OCI-LY1 (cell line): ENCODE measurements around the gene MED26.

ENCODE experiments used
- H2AFZ ChIP-seq: fragments of 200-600 bp; sonication (generic), shearing (Covaris generic); 2 replicates; pipeline ENCODE4 v1.6.0; 2014; ENCODE audit warnings: antibody characterized with exemption, mild to moderate bottlenecking, low read length
- H3F3A ChIP-seq: fragments of 200-600 bp; sonication (generic), shearing (Covaris generic); 2 replicates; pipeline ENCODE4 v1.6.0; 2014; ENCODE audit warnings: mild to moderate bottlenecking, antibody characterized with exemption, low read length, moderate library complexity; ENCODE audit not compliant: insufficient read depth
- H3K27ac ChIP-seq: fragments of 200-600 bp; sonication (generic); 2 replicates; pipeline ENCODE4 v1.5.1; 2014; ENCODE audit warnings: low read length, mixed run types, mild to moderate bottlenecking, low read depth; ENCODE audit not compliant: poor library complexity, severe bottlenecking
- H3K27me3 ChIP-seq: fragments of 200-600 bp; sonication (generic); 2 replicates; pipeline ENCODE4 v1.6.0; 2014; ENCODE audit warnings: antibody characterized with exemption, mild to moderate bottlenecking, low read length, moderate library complexity; ENCODE audit not compliant: insufficient read depth
- H3K36me3 ChIP-seq: fragments of 200-600 bp; sonication (generic); 2 replicates; pipeline ENCODE4 v1.6.1; 2014; ENCODE audit warnings: mild to moderate bottlenecking, antibody characterized with exemption, low read length, moderate library complexity, mixed read lengths; ENCODE audit not compliant: insufficient read depth
- H3K4me1 ChIP-seq: fragments of 200-600 bp; sonication (generic); 2 replicates; pipeline ENCODE4 v1.5.1; 2014; ENCODE audit warnings: mild to moderate bottlenecking, low read length, moderate library complexity; ENCODE audit not compliant: insufficient read depth, severe bottlenecking
- H3K4me2 ChIP-seq: fragments of 200-600 bp; sonication (generic), shearing (Covaris generic); 2 replicates; pipeline ENCODE4 v1.6.1; 2014; ENCODE audit warnings: low read length
- H3K4me3 ChIP-seq: fragments of 200-600 bp; sonication (generic); 2 replicates; pipeline ENCODE4 v1.5.1; 2014; ENCODE audit warnings: low read length, low read depth, mild to moderate bottlenecking, mixed read lengths; ENCODE audit not compliant: poor library complexity, severe bottlenecking
- H3K79me2 ChIP-seq: fragments of 200-600 bp; shearing (Covaris generic); 2 replicates; pipeline ENCODE4 v1.6.1; 2016; ENCODE audit warnings: mixed run types, low read length, mixed read lengths; ENCODE audit not compliant: insufficient read depth
- H3K9ac ChIP-seq: fragments of 200-600 bp; sonication (generic), shearing (Covaris generic); 2 replicates; pipeline ENCODE4 v1.6.1; 2014; ENCODE audit warnings: mild to moderate bottlenecking, low read length, mixed read lengths
- H3K9me2 ChIP-seq: fragments of 200-600 bp; sonication (generic), shearing (Covaris generic); 2 replicates; pipeline ENCODE4 v1.6.1; 2014; ENCODE audit warnings: low read depth, mild to moderate bottlenecking, low read length, mixed read lengths
- H3K9me3 ChIP-seq: fragments of 200-600 bp; shearing (Covaris generic); 2 replicates; pipeline ENCODE4 v1.6.1; 2014; ENCODE audit warnings: low read length, mixed read lengths
- H4K20me1 ChIP-seq: fragments of 200-600 bp; sonication (generic), shearing (Covaris generic); 2 replicates; pipeline ENCODE4 v1.6.0; 2016; ENCODE audit warnings: mild to moderate bottlenecking, low read length; ENCODE audit not compliant: insufficient read depth
- EZH2 ChIP-seq: fragments of 200-600 bp; sonication (generic), shearing (Covaris generic); IDR thresholded peaks from 2 replicates; pipeline ENCODE4 v1.8.0; 2017; ENCODE audit warnings: borderline replicate concordance, mixed run types, mild to moderate bottlenecking, antibody characterized with exemption, low read length, moderate library complexity, mixed read lengths
- TF ChIP-seq, protein P1 (sequence below): fragments of 200-600 bp; sonication (generic), shearing (Covaris generic); IDR thresholded peaks from 2 replicates; pipeline ENCODE4 v1.5.1; 2017; ENCODE audit warnings: mild to moderate bottlenecking, antibody characterized with exemption, low read length, moderate library complexity, mixed read lengths

Gene MED26

DNA sequence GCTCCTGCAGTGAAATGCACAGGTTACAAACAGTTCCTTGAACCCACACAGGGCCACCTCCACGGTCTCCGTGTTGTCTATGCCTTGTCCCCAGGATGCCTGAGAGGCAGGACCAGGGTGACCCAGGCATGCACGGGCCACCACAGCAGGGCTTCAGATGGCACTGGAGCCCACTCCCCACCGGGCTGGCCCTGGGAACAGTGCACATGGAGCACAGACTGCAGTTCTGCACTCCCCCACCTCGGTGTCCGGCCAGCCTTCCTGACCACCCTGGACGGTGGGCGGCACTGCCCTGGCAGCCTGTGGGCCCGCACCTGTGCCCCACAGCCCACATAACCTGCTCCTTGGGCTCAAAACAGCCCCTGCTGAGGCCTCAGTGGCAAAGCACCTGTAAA is 41.5 kb downstream of the MED26 start:
- Histone ChIP-seq H3F3A (no peaks in the 10 kb centered on the region; the same call in 1 of the 2 replicates), H3K27ac (peak overlapping the region; percentile 100), H3K79me2 (peaks cover 26% of the 10 kb centered on the region), H3K4me2 (peak overlapping the region; percentile 72), H3K36me3 (no peaks in the 10 kb centered on the region), H4K20me1 (no peaks in the 10 kb centered on the region), H3K27me3 (no peaks in the 10 kb centered on the region), H3K4me1 (peaks cover 99% of the 10 kb centered on the region), H2AFZ (no peak overlapping the region), H3K9me3 (no peaks in the 10 kb centered on the region), H3K9me2 (no peaks in the 10 kb centered on the region), H3K4me3 (peak overlapping the region; percentile 72), H3K9ac (peak overlapping the region; percentile 92)
- TF ChIP-seq, protein P1, sequence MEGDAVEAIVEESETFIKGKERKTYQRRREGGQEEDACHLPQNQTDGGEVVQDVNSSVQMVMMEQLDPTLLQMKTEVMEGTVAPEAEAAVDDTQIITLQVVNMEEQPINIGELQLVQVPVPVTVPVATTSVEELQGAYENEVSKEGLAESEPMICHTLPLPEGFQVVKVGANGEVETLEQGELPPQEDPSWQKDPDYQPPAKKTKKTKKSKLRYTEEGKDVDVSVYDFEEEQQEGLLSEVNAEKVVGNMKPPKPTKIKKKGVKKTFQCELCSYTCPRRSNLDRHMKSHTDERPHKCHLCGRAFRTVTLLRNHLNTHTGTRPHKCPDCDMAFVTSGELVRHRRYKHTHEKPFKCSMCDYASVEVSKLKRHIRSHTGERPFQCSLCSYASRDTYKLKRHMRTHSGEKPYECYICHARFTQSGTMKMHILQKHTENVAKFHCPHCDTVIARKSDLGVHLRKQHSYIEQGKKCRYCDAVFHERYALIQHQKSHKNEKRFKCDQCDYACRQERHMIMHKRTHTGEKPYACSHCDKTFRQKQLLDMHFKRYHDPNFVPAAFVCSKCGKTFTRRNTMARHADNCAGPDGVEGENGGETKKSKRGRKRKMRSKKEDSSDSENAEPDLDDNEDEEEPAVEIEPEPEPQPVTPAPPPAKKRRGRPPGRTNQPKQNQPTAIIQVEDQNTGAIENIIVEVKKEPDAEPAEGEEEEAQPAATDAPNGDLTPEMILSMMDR = no peak
- TF ChIP-seq EZH2 = no peak

GRCh38 chr19:16585808-16586476 is 42.1 kb downstream of the MED26 start:
- Histone ChIP-seq H3K4me3 (peak overlapping the region; percentile 72), H3K27ac (peak overlapping the region; percentile 100), H3K9me2 (no peaks in the 10 kb centered on the region), H3K79me2 (peaks cover 31% of the 10 kb centered on the region), H3K4me1 (peaks cover 98% of the 10 kb centered on the region), H3K9ac (peak overlapping the region; percentile 92), H3F3A (no peaks in the 10 kb centered on the region; the same call in 1 of the 2 replicates), H3K4me2 (peak overlapping the region; percentile 72), H3K36me3 (peaks cover under 1% of the 10 kb centered on the region; the same call in 1 of the 2 replicates), H3K9me3 (no peaks in the 10 kb centered on the region), H3K27me3 (no peaks in the 10 kb centered on the region), H4K20me1 (no peaks in the 10 kb centered on the region), H2AFZ (no peak overlapping the region)
- TF ChIP-seq, protein P1 = no peak
- no peak for TF ChIP-seq EZH2

DNA sequence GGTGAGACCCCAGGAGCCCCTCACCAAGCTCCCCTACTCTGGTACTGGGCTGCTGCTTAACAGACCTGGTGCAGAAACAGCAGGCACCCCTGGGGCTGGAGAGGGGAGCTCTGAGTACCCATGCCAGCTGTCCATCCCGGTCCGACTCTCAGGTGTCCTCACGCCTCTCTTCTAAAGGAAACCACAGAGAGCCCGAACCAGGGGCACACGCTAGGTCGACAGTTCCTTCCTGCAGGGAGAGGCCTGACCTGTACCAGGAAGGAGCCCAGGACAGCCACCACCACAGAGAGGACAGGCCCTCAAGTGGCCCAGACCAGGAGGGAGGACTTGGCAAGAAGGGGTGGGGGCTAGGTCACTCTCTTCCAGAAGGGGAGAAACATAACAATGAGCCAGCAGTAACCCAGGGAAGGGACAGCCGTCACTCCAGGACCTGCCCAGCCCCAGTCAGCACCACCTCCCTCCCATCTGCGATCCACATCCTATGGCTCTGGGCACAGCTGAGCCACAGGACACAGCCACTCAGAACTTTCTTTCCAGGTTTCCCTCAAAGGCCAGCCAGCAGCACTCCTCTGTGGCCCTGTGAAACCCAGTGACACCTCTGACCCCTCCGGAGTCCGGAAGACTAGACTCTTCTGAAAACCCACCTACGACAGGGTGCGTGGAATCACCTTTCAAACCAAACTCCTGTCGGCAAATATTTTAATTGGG is 42.8 kb downstream of the MED26 start:
- no peak for TF ChIP-seq EZH2
- TF ChIP-seq, protein P1 = no peak
- Histone ChIP-seq H3K79me2 (peaks cover 37% of the 10 kb centered on the region), H3F3A (no peaks in the 10 kb centered on the region; the same call in 1 of the 2 replicates), H3K4me3 (peak overlapping the region; percentile 72), H3K36me3 (peaks cover 5% of the 10 kb centered on the region; the same call in 1 of the 2 replicates), H3K27me3 (no peaks in the 10 kb centered on the region), H3K4me1 (peaks cover 92% of the 10 kb centered on the region), H2AFZ (no peak overlapping the region), H3K4me2 (peak overlapping the region; percentile 72), H3K27ac (peak overlapping the region; percentile 100), H3K9me2 (no peaks in the 10 kb centered on the region), H3K9ac (peak overlapping the region; percentile 92), H3K9me3 (no peaks in the 10 kb centered on the region), H4K20me1 (no peaks in the 10 kb centered on the region)
